ENCODE data around the gene LZTS2.

The LZTS2 gene

DNA sequence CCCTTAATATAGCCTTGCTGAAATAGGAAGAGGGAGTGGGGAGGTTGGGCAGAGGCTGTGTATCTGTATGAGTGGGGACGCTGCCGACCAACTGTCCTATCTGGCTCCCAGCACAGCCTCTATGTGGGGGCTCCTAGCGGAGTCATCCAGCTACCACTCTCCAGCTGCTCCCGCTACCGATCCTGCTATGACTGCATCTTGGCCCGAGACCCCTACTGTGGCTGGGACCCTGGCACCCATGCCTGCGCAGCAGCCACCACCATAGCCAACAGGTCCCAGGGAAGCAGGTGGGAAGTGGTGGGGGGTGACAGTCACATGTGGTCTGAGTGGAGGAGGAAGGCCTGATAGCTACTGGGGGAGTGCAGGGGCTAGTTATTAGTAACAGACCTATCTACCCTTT is 18.9 kb upstream of the LZTS2 start:
- H3K27ac ChIP-seq = no peak overlapping the region
- TF ChIP-seq, protein P1, sequence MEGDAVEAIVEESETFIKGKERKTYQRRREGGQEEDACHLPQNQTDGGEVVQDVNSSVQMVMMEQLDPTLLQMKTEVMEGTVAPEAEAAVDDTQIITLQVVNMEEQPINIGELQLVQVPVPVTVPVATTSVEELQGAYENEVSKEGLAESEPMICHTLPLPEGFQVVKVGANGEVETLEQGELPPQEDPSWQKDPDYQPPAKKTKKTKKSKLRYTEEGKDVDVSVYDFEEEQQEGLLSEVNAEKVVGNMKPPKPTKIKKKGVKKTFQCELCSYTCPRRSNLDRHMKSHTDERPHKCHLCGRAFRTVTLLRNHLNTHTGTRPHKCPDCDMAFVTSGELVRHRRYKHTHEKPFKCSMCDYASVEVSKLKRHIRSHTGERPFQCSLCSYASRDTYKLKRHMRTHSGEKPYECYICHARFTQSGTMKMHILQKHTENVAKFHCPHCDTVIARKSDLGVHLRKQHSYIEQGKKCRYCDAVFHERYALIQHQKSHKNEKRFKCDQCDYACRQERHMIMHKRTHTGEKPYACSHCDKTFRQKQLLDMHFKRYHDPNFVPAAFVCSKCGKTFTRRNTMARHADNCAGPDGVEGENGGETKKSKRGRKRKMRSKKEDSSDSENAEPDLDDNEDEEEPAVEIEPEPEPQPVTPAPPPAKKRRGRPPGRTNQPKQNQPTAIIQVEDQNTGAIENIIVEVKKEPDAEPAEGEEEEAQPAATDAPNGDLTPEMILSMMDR (conservative IDR thresholded peaks at IDR 0.05) = no peak
- TF ChIP-seq ZFX (IDR thresholded peaks at IDR 0.05) = no peak

DNA sequence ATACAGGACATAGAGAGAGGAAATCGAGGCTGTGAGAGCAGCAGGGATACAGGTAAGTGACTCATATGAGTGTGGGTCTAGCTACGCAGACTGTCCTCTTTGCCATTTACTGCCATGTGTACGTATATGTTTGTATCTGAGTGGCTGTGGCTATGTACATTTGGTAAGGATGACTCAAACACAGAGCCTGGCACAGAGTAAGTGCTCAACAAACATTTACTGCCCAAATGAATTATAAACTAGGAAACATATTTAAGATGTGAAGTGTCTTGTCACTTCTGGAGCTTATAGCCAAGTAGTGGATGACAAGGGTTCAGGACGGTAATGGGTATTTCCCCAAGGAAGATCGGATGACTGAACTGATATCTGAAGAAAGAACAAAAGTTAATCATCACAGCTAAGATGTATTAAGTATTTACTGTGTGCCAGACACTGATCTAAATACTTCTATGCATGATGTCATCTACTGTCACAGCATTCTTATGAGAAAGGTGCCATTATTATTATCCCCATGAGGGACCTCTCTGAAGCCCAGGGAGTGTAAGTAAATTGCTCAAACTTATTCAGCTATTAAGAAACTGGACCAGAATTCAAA is 18.3 kb upstream of the LZTS2 start:
- no peak overlapping the region for H3K27ac ChIP-seq
- TF ChIP-seq, protein P1 (conservative IDR thresholded peaks at IDR 0.05) = no peak
- no peak for TF ChIP-seq ZFX (IDR thresholded peaks at IDR 0.05)

DNA sequence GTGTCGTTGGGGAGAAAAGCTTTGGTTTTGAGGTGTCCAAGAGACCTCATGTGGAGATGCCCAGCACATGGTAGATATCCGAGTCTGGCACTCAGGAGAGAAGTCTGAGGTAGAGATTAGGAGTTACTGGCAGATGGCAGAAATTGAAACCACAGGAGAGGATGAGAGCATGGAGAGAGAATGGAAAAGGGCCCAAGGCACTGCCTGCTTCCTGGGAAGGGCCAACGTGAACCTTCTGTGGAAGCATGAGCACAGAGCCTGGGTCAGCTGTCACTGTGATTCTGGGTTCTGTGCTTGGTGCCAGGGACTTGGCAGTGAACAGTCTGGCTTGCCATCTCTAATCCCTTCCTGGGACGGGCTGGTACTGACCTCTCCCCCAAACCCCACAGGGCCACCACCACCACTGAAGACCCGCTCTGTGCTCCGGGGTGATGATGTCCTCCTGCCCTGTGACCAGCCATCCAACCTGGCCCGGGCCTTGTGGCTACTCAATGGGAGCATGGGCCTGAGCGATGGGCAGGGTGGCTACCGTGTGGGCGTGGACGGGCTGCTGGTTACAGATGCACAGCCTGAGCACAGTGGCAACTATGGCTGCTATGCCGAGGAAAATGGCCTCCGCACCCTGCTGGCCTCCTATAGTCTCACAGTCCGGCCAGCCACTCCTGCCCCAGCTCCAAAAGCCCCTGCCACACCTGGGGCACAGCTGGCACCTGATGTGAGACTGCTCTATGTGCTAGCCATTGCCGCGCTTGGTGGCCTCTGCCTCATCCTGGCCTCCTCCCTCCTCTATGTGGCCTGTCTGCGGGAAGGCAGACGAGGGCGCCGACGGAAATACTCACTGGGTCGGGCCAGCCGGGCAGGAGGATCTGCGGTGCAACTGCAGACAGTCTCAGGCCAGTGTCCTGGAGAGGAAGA is 16.4 kb upstream of the LZTS2 start:
- no peak overlapping the region for H3K27ac ChIP-seq

DNA sequence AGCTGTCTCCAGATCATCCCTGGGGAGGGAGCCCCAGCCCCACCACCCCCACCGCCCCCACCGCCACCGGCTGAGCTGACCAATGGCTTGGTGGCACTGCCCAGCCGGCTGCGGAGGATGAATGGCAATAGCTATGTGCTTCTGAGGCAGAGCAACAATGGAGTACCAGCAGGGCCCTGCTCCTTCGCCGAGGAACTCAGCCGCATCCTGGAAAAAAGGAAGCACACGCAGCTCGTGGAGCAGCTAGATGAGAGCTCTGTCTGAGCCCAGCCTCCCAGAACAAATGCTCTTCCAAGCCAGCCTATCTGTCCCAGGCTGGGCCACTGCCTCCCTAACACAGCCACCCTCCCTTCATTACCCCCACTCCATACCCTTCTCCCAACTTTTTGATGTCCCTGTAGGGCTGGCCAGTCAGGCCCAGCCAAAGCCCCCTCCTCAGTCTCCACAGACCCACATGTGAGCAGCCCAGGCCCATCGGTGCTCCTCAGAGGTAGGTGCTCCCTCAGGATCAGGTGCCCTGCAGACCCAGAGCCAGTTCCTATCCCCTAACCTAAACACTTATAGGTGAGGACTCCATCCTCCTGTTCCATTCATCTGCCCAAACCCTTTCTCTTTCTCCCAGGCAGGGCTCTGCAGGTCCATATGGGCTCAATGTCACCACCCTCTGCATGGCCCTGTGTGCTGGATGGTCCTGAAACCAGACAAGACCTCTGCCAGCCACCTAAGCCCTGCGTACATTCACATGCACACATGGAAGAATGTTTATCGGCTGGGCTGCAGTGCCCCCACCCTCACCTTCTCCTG is 15.5 kb upstream of the LZTS2 start:
- H3K27ac ChIP-seq = no peak overlapping the region
- no peak for TF ChIP-seq ZFX (IDR thresholded peaks at IDR 0.05)
- TF ChIP-seq, protein P1 (conservative IDR thresholded peaks at IDR 0.05) = no peak

More for the DNA sequence above, 16.4 kb upstream of the LZTS2 start:
- no peak for TF ChIP-seq ZFX (IDR thresholded peaks at IDR 0.05)
- TF ChIP-seq, protein P1 (conservative IDR thresholded peaks at IDR 0.05) = no peak

DNA sequence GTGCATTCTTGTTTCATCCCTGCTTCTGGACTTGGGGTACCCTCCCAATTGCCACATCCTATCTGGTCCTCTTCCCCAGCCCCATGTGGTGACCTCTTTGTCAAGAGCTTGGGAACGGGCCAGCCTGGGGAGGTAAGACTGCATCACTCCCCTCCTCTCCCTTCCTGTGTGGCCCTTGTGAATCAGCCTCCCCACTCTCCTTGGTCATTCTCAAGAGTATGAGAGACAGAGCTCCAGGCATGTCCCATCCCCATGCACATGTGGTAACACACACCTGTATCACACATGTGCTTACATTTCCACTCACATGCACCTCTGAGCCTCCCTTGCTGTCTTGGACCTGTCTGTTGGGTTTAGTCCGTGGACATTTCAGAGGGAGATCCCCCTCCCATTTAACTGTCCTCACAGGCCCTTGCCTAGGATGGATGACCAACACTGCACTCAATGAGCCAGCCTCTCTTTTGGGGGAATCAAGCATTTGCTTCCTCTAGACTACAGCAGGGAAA is 14.9 kb upstream of the LZTS2 start:
- no peak overlapping the region for H3K27ac ChIP-seq
- no peak for TF ChIP-seq ZFX (IDR thresholded peaks at IDR 0.05)
- TF ChIP-seq, protein P1 (conservative IDR thresholded peaks at IDR 0.05) = no peak

DNA sequence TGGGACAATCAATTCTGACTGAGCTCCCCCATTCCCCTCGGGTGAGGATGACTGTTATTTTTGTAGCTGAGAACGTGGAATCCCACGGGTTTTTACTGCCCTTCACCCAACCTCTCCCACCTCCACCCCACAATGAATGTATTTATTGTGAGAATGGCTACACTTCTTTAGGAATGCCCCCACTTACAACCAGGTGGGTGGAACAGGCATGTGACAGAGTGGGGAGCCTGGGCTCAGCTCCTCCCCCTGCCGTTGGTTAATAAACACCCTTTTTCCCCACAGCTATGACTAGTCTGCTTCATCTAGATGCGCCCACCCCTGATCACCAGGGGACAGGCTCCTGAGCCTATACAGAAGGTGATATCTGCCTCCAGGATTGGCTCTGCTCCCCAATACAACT is 14.3 kb upstream of the LZTS2 start:
- H3K27ac ChIP-seq = no peak overlapping the region
- TF ChIP-seq, protein P1 (conservative IDR thresholded peaks at IDR 0.05) = no peak
- no peak for TF ChIP-seq ZFX (IDR thresholded peaks at IDR 0.05)
